ENCODE measurements around the gene C4A. TPM values are rescaled to one million over a fixed set of nuclear protein-coding genes. Genes with fewer than 3 reads are reported as not detected.
"Not testable (repeated sequence)": the region's sequence is repeated elsewhere in the genome, so short reads cannot be mapped to it uniquely, and the experiment has no call there.

Gene C4A
- total RNA-seq, 2 donors from 2014 or later, result 30.2 to 162 TPM

DNA sequence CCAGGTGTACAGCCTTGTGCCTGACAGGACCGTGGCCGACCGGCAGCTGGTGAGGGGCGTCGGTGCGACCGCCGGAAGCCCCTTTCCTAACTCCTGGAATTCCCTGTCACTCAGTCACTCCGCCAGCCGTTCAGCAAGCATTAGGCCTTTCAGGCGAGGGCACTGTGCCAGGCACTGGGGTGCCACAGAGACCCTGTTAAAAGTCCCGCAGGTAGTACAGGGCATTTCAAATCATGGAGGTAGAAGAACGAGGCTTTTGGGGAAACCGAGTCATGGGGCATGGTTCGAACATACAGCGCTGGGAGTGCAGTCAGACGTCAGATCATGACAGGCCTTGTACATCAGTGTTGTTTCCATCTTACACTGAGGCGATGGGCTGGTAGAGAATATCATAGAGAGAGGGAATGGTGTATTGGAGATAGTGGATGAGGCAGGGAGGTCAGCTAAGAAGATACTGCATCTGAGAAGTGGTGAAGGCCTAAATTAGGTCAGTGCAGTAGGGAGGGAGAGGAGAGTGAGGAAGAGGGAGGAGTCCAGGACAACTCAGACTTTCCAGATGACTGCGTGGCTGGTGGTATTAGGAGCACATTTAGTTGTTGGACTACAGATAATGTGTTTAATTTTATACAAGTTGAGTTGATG is 9.0 kb upstream of the C4A start:
- peak overlapping the region; percentile 91 to 95 for H3K27ac ChIP-seq

DNA sequence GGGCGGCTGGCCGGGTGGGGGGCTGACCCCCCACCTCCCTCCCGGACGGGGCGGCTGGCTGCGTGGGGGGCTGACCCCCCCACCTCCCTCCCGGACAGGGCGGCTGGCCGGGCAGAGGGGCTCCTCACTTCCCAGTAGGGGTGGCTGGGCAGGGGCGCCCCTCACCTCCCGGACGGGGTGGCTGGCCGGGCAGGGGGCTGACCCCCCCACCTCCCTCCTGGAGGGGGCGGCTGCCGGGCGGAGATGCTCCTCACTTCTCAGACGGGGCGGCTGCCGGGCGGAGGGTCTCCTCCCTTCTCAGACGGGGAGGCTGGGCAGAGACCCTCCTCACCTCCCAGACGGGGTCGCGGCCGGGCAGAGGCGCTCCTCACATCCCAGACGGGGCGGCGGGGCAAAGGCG is 5.8 kb upstream of the C4A start:
- H3K4me3 ChIP-seq; H3K27ac ChIP-seq; ATAC-seq (ENCODE audit: insufficient number of reproducible peaks, low FRiP score, low read depth); DNase-seq (ENCODE audit: low spot score); H3K27me3 ChIP-seq (replicated peaks; ENCODE audit: insufficient read depth); H3K9me3 ChIP-seq: not testable (repeated sequence)
- H3K36me3 ChIP-seq, result peaks cover 12% of the 10 kb centered on the region
- H3K4me1 ChIP-seq (ENCODE audit: control insufficient read depth in 1 of 2, low read depth in 2 of 2), result peaks cover 11 to 23% of the 10 kb centered on the region in 2 donors

More for the DNA sequence above, 9.0 kb upstream of the C4A start:
- no peaks in the 10 kb centered on the region for H3K9me3 ChIP-seq
- H3K4me1 ChIP-seq (ENCODE audit: control insufficient read depth in 1 of 2, low read depth in 2 of 2), result peaks cover 19 to 38% of the 10 kb centered on the region in 2 donors
- H3K27me3 ChIP-seq (replicated peaks; ENCODE audit: insufficient read depth), result no peaks in the 10 kb centered on the region
- ATAC-seq (ENCODE audit: insufficient number of reproducible peaks, low FRiP score, low read depth) (no peak), DNase-seq (ENCODE audit: low spot score) (no peak)
- H3K4me3 ChIP-seq, result peak overlapping the region; percentile 79
- TF ChIP-seq, protein P1, sequence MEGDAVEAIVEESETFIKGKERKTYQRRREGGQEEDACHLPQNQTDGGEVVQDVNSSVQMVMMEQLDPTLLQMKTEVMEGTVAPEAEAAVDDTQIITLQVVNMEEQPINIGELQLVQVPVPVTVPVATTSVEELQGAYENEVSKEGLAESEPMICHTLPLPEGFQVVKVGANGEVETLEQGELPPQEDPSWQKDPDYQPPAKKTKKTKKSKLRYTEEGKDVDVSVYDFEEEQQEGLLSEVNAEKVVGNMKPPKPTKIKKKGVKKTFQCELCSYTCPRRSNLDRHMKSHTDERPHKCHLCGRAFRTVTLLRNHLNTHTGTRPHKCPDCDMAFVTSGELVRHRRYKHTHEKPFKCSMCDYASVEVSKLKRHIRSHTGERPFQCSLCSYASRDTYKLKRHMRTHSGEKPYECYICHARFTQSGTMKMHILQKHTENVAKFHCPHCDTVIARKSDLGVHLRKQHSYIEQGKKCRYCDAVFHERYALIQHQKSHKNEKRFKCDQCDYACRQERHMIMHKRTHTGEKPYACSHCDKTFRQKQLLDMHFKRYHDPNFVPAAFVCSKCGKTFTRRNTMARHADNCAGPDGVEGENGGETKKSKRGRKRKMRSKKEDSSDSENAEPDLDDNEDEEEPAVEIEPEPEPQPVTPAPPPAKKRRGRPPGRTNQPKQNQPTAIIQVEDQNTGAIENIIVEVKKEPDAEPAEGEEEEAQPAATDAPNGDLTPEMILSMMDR (IDR thresholded peaks at IDR 0.05), result no peak
- peaks cover 17% of the 10 kb centered on the region for H3K36me3 ChIP-seq

DNA sequence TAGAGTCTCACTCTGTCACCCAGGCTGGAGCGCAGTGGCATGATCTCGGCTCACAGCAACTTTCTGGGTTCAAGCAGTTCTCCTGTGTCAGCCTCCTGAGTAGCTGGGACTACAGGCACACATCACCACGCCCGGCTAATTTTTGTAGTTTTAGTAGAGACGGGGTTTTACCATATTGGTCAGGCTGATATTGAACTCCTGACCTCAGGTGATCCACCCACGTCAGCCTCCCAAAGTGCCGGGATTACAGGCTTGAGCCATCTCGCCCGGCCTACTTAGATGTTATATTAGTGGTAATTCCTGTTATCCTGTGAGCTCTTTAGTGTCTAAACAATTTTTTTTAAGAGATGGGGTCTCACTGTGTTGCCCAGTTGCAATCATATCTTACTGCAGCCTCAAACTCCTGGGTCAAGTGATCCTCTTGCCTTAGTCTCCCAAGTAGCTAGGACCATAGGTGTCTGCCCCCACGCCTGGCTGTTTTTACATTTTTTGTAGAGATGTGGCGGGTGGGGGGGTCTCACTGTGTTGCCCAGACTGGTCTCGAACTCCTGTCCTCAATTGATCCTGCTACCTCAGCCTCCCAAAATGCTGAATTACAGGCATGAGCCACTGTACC is 3.9 kb upstream of the C4A start:
- Histone ChIP-seq H3K27ac (no peak overlapping the region), H3K4me3 (no peak overlapping the region), H3K36me3 (peaks cover 12% of the 10 kb centered on the region), H3K4me1 (ENCODE audit: control insufficient read depth in 1 of 2, low read depth in 2 of 2) (peaks cover 6 to 13% of the 10 kb centered on the region in 2 donors), H3K9me3 (no peaks in the 10 kb centered on the region), H3K27me3 (replicated peaks; ENCODE audit: insufficient read depth) (no peaks in the 10 kb centered on the region)
- TF ChIP-seq, protein P1 (IDR thresholded peaks at IDR 0.05), result no peak
- ATAC-seq (ENCODE audit: insufficient number of reproducible peaks, low FRiP score, low read depth) (no peak), DNase-seq (ENCODE audit: low spot score) (no peak)

DNA sequence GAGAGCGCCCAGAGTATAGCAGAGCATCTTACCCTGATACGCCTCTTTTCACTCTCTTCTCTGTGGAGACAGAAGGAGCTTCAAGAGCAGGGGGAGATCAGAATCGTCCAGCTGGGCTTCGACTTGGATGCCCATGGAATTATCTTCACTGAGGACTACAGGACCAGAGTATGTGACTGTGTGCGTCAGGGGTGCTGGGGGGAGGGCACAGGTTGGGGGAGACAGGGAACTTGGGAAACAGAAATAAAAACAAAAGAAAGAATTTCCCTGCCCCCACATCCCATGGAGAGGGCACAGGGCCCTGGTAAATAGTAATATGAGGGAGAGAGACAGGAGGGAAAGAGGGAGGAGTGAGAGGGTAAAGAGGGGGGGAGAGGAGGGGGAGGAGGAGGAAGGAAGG is 3.0 kb upstream of the C4A start:
- TF ChIP-seq, protein P1 (IDR thresholded peaks at IDR 0.05), result no peak
- Histone ChIP-seq H3K27ac (no peak overlapping the region), H3K9me3 (no peaks in the 10 kb centered on the region), H3K4me3 (no peak overlapping the region), H3K36me3 (peaks cover 12% of the 10 kb centered on the region), H3K27me3 (replicated peaks; ENCODE audit: insufficient read depth) (no peaks in the 10 kb centered on the region), H3K4me1 (ENCODE audit: control insufficient read depth in 1 of 2, low read depth in 2 of 2) (peaks cover 0 to 4% of the 10 kb centered on the region in 2 donors)
- ATAC-seq (ENCODE audit: insufficient number of reproducible peaks, low FRiP score, low read depth) (no peak), DNase-seq (ENCODE audit: low spot score) (no peak)

DNA sequence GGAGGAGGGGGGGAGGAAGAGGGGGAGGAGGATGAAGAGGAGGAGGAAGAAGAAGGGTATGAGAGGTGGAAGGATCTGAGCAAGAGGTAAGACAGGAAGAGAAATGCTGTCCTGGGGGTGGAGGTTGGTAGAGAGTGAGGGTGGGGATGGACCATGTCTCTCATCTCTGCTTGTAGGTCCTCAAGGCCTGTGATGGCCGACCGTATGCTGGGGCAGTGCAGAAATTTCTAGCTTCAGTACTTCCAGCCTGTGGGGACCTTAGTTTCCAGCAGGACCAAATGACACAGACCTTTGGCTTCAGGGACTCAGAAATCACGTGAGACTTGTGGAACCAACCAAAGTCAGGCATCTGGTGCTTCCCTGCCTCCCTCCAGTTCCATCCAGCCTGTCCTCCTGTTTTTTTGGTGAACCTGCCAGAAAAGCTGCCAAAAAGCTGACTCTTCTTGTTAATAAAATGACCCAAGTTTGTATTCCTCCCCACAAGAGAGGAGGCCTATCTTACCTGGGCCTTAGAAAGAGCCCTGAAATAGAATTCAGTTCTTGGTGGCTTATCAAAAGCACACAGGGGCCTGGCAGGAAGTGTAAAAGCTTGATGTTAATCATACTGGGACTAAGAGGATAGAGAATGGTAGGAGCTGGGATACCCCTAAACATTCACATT is 2.5 kb upstream of the C4A start:
- peaks cover 12% of the 10 kb centered on the region for H3K36me3 ChIP-seq
- ATAC-seq (ENCODE audit: insufficient number of reproducible peaks, low FRiP score, low read depth) (no peak), DNase-seq (ENCODE audit: low spot score) (no peak)
- no peaks in the 10 kb centered on the region for H3K4me1 ChIP-seq (ENCODE audit: control insufficient read depth in 1 of 2, low read depth in 2 of 2)
- no peaks in the 10 kb centered on the region for H3K27me3 ChIP-seq (replicated peaks; ENCODE audit: insufficient read depth)
- TF ChIP-seq, protein P1 (IDR thresholded peaks at IDR 0.05), result no peak
- H3K9me3 ChIP-seq, result no peaks in the 10 kb centered on the region
- no peak overlapping the region for H3K4me3 ChIP-seq
- H3K27ac ChIP-seq, result no peak overlapping the region

DNA sequence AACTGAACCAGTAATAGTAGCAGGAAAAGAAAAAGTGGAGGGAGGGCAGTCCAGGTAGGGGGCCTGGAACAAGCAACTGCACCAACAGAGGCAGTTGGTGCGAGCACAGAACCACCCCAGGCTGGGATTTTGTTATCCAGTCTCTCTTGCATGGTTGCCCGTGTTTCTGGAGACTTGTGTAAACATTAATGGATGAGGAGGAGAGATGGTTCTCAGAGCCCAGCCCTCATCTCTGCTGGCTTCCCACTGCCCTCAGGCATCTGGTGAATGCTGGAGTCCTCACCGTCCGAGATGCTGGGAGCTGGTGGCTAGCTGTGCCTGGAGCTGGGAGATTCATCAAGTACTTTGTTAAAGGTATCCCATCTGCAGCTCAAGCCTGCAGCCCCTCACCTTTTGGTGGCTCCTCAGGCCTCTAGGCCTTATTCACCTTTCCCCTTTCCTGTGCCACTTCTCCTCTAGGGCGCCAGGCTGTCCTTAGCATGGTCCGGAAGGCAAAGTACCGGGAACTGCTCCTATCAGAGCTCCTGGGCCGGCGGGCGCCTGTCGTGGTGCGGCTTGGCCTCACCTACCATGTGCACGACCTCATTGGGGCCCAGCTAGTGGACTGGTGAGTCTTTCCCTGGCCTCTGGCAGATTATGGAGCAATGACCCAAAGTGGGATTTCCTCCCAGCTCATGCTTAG is 1.5 kb upstream of the C4A start:
- H3K9me3 ChIP-seq; H3K27ac ChIP-seq; H3K27me3 ChIP-seq (replicated peaks; ENCODE audit: insufficient read depth); H3K4me3 ChIP-seq; ATAC-seq (ENCODE audit: insufficient number of reproducible peaks, low FRiP score, low read depth); DNase-seq (ENCODE audit: low spot score); H3K4me1 ChIP-seq (ENCODE audit: control insufficient read depth in 1 of 2, low read depth in 2 of 2): not testable (repeated sequence)
- peaks cover 12% of the 10 kb centered on the region for H3K36me3 ChIP-seq

DNA sequence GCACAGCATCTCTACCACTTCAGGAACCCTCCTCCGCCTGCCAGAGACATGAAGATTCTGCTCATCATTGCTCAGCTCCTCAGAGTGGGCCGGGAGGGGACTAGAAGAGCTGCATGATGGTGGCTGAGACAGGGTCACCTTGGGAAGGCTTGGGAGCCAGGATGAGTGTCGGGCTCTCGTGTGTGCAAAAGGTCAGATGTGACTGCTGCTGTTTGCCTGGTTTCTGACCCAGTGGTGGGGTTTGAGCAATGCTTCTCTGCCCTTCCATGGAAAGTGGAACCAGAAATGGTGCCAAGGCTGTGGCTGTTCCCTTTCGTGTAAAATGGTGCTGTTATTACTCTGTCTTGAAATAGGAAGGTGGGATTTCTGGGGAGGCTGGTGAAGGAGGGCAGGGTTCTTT is 859 bp upstream of the C4A start:
- ATAC-seq (ENCODE audit: insufficient number of reproducible peaks, low FRiP score, low read depth); H3K27me3 ChIP-seq (replicated peaks; ENCODE audit: insufficient read depth); H3K9me3 ChIP-seq; H3K27ac ChIP-seq; H3K4me1 ChIP-seq (ENCODE audit: control insufficient read depth in 1 of 2, low read depth in 2 of 2); H3K4me3 ChIP-seq; DNase-seq (ENCODE audit: low spot score): not testable (repeated sequence)
- peaks cover 12% of the 10 kb centered on the region for H3K36me3 ChIP-seq

DNA sequence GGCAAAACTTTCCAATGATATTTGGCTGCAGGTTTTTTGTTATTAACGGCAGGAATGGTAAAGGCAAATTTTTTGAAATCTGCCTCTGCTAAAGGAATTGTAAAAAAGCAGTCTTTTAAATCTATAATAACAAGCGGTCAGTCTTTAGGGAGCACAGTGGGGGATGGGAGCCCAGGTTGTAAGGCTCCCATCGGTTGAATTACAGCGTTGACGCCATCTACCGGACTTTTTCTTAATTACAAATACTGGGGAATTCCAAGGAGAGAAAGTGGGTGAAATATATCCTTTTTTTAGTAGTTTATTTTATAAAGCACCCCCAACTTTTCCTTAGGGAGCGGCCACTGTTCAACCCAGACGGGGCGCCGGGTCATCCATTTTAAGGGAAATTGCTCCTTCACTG is 7.5 kb downstream of the C4A start:
- not testable (repeated sequence) for ATAC-seq (ENCODE audit: insufficient number of reproducible peaks, low FRiP score, low read depth)

More for the DNA sequence above, 7.5 kb downstream of the C4A start:
- H3K27ac ChIP-seq; H3K4me3 ChIP-seq; H3K9me3 ChIP-seq; DNase-seq (ENCODE audit: low spot score); H3K36me3 ChIP-seq; H3K27me3 ChIP-seq (replicated peaks; ENCODE audit: insufficient read depth); H3K4me1 ChIP-seq (ENCODE audit: control insufficient read depth in 1 of 2, low read depth in 2 of 2): not testable (repeated sequence)
